SK-N-SH treated with all-trans-retinoic acid at 6 μM for 48 hours (cell line): ENCODE measurements around the gene DDIT3.

Experiments used
- ISL1 ChIP-seq: fragments of 250-450 bp; sonication (Bioruptor Pico); IDR thresholded peaks from 2 replicates; pipeline ENCODE4 v2.1.2; 2022; ENCODE audit warnings: mild to moderate bottlenecking, moderate library complexity
- RARB ChIP-seq: fragments of 250-450 bp; sonication (Bioruptor Pico); IDR thresholded peaks from 2 replicates; pipeline ENCODE4 v1.8.0; 2021; ENCODE audit warnings: mild to moderate bottlenecking, moderate library complexity
- SNAI2 ChIP-seq: fragments of 250-450 bp; sonication (Bioruptor Pico); IDR thresholded peaks from 2 replicates; pipeline ENCODE4 v1.5.0; 2020; ENCODE audit warnings: mild to moderate bottlenecking, moderate library complexity
- ZC3H10 ChIP-seq: fragments of 250-450 bp; sonication (Bioruptor Pico); IDR thresholded peaks from 2 replicates; pipeline ENCODE4 v1.5.1; 2021; ENCODE audit warnings: mild to moderate bottlenecking, moderate library complexity
- ZFP30 ChIP-seq: fragments of 450-650 bp; formaldehyde crosslinking; IDR thresholded peaks from 2 replicates; pipeline ENCODE4 v1.5.0; 2022; ENCODE audit warnings: mild to moderate bottlenecking, moderate library complexity
- TF ChIP-seq, protein P1 (sequence below): fragments of 250-450 bp; sonication (Bioruptor Pico); IDR thresholded peaks from 2 replicates; pipeline ENCODE4 v1.5.1; 2020; ENCODE audit warnings: low read depth, mild to moderate bottlenecking, moderate library complexity
- TF ChIP-seq, protein P2 (sequence below): fragments of 250-450 bp; sonication (Bioruptor Pico); IDR thresholded peaks from 2 replicates; pipeline ENCODE4 v1.8.0; 2020; ENCODE audit warnings: mild to moderate bottlenecking, moderate library complexity, borderline replicate concordance

DNA sequence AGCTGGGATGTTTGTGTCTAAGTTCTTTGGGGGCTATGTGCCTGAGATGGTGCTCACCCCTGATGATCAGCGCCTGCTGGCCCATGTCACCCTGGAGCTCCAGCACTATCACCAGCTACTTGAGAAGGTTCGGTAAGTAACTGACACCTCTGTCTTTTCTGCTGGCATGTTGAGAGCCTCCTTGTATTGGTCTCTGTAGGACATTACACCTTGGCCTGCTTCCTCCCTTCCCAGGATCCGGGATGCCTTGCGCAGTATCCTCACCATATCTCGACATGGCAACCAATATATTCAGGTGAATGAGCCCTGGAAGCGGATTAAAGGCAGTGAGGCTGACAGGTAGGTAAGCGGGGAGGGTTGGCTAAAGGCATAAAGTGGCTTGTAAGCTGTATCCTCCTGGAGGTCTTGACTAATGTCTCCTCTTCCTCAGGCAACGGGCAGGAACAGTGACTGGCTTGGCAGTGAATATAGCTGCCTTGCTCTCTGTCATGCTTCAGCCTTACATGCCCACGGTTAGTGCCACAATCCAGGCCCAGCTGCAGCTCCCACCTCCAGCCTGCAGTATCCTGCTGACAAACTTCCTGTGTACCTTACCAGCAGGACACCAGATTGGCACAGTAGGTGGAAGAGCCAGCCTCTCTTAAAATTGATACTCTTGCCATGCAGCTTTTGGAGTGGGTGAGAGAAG is 5.5 kb downstream of the DDIT3 start:
- TF ChIP-seq ISL1 (no peak), ZC3H10 (CRISPR knock-in tag) (no peak), RARB (CRISPR knock-in tag) (no peak), ZFP30 (CRISPR knock-in tag) (no peak), SNAI2 (CRISPR knock-in tag) (no peak)
- TF ChIP-seq, protein P1, sequence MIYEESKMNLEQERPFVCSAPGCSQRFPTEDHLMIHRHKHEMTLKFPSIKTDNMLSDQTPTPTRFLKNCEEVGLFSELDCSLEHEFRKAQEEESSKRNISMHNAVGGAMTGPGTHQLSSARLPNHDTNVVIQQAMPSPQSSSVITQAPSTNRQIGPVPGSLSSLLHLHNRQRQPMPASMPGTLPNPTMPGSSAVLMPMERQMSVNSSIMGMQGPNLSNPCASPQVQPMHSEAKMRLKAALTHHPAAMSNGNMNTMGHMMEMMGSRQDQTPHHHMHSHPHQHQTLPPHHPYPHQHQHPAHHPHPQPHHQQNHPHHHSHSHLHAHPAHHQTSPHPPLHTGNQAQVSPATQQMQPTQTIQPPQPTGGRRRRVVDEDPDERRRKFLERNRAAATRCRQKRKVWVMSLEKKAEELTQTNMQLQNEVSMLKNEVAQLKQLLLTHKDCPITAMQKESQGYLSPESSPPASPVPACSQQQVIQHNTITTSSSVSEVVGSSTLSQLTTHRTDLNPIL: no peak
- TF ChIP-seq, protein P2, sequence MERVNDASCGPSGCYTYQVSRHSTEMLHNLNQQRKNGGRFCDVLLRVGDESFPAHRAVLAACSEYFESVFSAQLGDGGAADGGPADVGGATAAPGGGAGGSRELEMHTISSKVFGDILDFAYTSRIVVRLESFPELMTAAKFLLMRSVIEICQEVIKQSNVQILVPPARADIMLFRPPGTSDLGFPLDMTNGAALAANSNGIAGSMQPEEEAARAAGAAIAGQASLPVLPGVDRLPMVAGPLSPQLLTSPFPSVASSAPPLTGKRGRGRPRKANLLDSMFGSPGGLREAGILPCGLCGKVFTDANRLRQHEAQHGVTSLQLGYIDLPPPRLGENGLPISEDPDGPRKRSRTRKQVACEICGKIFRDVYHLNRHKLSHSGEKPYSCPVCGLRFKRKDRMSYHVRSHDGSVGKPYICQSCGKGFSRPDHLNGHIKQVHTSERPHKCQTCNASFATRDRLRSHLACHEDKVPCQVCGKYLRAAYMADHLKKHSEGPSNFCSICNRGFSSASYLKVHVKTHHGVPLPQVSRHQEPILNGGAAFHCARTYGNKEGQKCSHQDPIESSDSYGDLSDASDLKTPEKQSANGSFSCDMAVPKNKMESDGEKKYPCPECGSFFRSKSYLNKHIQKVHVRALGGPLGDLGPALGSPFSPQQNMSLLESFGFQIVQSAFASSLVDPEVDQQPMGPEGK (CRISPR knock-in tag): no peak
